Body of pancreas (tissue), 4 donors: Measurements from ENCODE around the gene FAM199X. TPM values are rescaled to one million over a fixed set of nuclear protein-coding genes. Genes with fewer than 3 reads are reported as not detected.
A peak's percentile ranks its signal among the peaks of the same experiment; 100 is the strongest.

ENCODE experiments used
- ATAC-seq: fragments of 150-250 bp; one replicate; pipeline ENCODE4 v1.9.1; 2016
- DNase-seq, 4 donors: peaks; one replicate each; pipeline ENCODE4 v3.0.0-alpha.2; 2019
- H3K27ac ChIP-seq, 4 donors: fragments of 200-600 bp; sonication (generic); 1 replicate in 3 of 4; 2 replicates in 1 of 4; pipeline versions ENCODE4 v1.5.1 to v1.6.1; 2016 to 2019; ENCODE audit warnings: mild to moderate bottlenecking in 1 of 4, mixed read lengths in 1 of 4, moderate library complexity in 1 of 4
- H3K27me3 ChIP-seq, 2 donors: fragments of 200-600 bp; sonication (generic); one replicate each; pipeline ENCODE4 v1.6.0; 2016; ENCODE audit warnings: mild to moderate bottlenecking in 1 of 2
- H3K36me3 ChIP-seq, 2 donors: fragments of 200-600 bp; sonication (generic); replicated peaks in 1 of 2; 2 replicates each; pipeline ENCODE4 v1.5.1; 2016; ENCODE audit warnings: low read depth in 2 of 2; ENCODE audit not compliant: insufficient read depth in 1 of 2
- H3K4me1 ChIP-seq: fragments of 200-600 bp; sonication (generic); one replicate; pipeline ENCODE4 v1.6.0; 2016
- H3K4me3 ChIP-seq, 2 donors: fragments of 200-600 bp; sonication (generic); 1 replicate in 1 of 2; 2 replicates in 1 of 2; pipeline ENCODE4 v1.5.1; 2016 to 2019
- H3K9me3 ChIP-seq, 3 donors: fragments of 200-600 bp; sonication (generic); 1 replicate in 2 of 3; 2 replicates in 1 of 3; pipeline ENCODE4 v1.5.1; 2016
- POLR2A ChIP-seq, 3 donors: fragments of 450-650 bp; IDR thresholded peaks; one replicate each; pipeline ENCODE4 v1.6.1; 2016; ENCODE audit warnings: antibody characterized with exemption in 3 of 3, mild to moderate bottlenecking in 2 of 3
- WGBS, 2 donors: methylation state at CpG; one replicate each; pipeline ENCODE4 v1.1.5; 2017; 5-methylcytosine and 5-hydroxymethylcytosine counted together
- intact Hi-C: fragments of 100-400 bp; cut with DNase I; formaldehyde crosslinking; loops from one replicate; pipeline ENCODE4 v1.15.1; 2023
- total RNA-seq, 2 donors: library from RNA; depleted of rRNA; stranded (reverse); fragments of >200 nt; gene quantifications; one replicate each; pipeline ENCODE4 v1.1.0, GENCODE V29; 2016
- TF ChIP-seq, protein P1 (sequence below), 7 experiments: fragments of 450-650 bp in 4 of 7; fragments of 200-600 bp in 3 of 7; sonication (generic) in 3 of 7; IDR thresholded peaks; one replicate each; pipeline ENCODE4 v1.5.1; 2016 to 2019; ENCODE audit warnings: antibody characterized with exemption in 7 of 7

Gene FAM199X
- total RNA-seq, 2 donors from 2014 or later, result 13.5 to 18.7 TPM

DNA sequence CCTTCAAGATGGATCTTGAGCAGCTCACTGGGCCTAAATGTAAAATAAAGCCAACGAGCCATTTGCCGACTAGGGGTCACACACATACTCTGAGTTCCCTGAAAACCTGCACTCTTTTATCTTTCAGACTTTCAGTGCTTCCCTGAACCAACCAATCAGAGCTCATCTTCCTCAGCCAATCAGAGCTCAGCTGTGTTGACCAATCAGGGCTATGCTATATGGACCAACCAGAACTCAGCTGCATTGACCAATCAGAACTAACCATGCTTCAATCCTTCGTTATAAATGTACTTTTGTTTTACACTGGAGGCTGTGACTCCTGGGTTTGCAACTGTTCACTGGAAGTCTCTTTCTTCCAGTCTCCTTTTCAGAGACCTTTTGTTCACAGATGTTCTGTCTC is 28.8 kb upstream of the FAM199X start:
- intact Hi-C loops, result no loop called here
- Histone ChIP-seq H3K9me3 (no peaks in the 10 kb centered on the region), H3K27me3 (no peaks in the 10 kb centered on the region), H3K27ac (no peak overlapping the region), H3K36me3 (no peaks in the 10 kb centered on the region), H3K4me3 (no peak overlapping the region), H3K4me1 (peaks cover 16% of the 10 kb centered on the region)
- ATAC-seq (no peak), DNase-seq (no peak)
- WGBS, 2 donors, result 29 to 72% methylated on average over 1 to 3 of the region's 3 CpGs
- TF ChIP-seq, protein P1, sequence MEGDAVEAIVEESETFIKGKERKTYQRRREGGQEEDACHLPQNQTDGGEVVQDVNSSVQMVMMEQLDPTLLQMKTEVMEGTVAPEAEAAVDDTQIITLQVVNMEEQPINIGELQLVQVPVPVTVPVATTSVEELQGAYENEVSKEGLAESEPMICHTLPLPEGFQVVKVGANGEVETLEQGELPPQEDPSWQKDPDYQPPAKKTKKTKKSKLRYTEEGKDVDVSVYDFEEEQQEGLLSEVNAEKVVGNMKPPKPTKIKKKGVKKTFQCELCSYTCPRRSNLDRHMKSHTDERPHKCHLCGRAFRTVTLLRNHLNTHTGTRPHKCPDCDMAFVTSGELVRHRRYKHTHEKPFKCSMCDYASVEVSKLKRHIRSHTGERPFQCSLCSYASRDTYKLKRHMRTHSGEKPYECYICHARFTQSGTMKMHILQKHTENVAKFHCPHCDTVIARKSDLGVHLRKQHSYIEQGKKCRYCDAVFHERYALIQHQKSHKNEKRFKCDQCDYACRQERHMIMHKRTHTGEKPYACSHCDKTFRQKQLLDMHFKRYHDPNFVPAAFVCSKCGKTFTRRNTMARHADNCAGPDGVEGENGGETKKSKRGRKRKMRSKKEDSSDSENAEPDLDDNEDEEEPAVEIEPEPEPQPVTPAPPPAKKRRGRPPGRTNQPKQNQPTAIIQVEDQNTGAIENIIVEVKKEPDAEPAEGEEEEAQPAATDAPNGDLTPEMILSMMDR (IDR thresholded peaks at IDR 0.05), result no peak
- TF ChIP-seq POLR2A (IDR thresholded peaks at IDR 0.05), result no peak

DNA sequence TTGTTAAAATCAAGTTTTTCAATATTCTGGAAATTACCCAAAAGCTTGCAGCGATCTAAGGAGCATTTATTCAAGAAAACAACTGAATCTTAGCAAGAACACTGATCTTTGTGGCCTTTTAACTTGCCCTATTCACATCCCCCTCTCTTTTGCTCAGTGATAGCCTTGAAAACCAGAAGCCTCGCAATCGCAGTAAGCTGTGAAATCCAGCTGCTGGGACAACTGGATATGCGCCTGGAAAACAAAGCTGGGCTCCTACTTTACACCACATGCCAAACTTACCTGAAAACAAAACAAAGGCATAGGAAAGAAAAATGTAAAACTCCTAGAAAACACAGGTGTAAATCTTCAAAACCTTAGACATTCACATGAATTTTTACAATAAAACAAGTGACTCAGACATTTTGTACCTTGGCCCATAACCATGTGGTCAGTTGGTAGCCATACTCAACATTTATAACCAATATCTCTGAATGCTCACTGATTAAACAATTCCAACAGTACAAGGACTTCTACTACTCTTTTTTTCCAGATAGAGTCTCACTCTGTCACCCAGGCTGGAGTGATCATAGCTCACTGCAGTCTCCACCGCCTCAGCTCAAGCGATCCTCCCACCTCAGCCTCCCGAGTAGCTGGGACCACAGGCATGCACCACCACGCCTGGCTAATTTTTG is 25.0 kb upstream of the FAM199X start:
- intact Hi-C loops, result no loop called here
- TF ChIP-seq, protein P1 (IDR thresholded peaks at IDR 0.05), result no peak
- TF ChIP-seq POLR2A (IDR thresholded peaks at IDR 0.05), result no peak
- H3K27ac ChIP-seq, result peak overlapping the region; percentile 40 to 60 (median 51)
- ATAC-seq (peak; percentile 71), DNase-seq (peak in 2 of 4 donors; percentile 20 to 29)
- 50 to 59% methylated on average over 8 of the region's 8 CpGs for WGBS, 2 donors
- H3K36me3 ChIP-seq, result no peaks in the 10 kb centered on the region
- H3K9me3 ChIP-seq, result no peaks in the 10 kb centered on the region
- peaks cover 10% of the 10 kb centered on the region for H3K4me1 ChIP-seq
- no peak overlapping the region for H3K4me3 ChIP-seq
- no peaks in the 10 kb centered on the region for H3K27me3 ChIP-seq

DNA sequence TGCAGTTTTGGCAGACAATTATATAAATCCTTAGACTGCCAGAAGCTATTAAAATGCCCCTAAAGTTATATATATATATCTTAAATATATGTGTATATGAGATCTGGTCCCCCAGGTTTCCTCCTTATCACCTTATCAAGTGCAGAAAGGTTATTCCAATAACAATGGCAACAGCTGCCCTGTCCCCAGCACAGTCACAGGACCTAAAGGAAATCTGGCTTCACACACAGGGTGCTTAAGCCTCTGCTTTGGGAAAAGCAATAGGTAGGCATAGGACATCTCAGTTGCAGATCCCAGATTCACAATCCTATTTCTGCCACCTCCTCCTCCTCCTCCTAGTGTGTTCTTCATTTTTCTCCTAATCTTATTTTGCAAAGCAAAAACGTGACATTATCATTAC is 15.2 kb upstream of the FAM199X start:
- peak in 1 of 4 donors; percentile 20 for DNase-seq
- Histone ChIP-seq H3K4me1 (peaks cover 24% of the 10 kb centered on the region), H3K36me3 (no peaks in the 10 kb centered on the region), H3K4me3 (no peak overlapping the region), H3K27ac (peak overlapping the region in 1 of 4 donors; percentile 50), H3K27me3 (no peaks in the 10 kb centered on the region), H3K9me3 (no peaks in the 10 kb centered on the region)
- no peak for ATAC-seq
- intact Hi-C loops, result no loop called here
- 28 to 33% methylated on average over 1 of the region's 1 CpG for WGBS, 2 donors
- no peak for TF ChIP-seq POLR2A (IDR thresholded peaks at IDR 0.05)
- TF ChIP-seq, protein P1 (IDR thresholded peaks at IDR 0.05), result no peak

DNA sequence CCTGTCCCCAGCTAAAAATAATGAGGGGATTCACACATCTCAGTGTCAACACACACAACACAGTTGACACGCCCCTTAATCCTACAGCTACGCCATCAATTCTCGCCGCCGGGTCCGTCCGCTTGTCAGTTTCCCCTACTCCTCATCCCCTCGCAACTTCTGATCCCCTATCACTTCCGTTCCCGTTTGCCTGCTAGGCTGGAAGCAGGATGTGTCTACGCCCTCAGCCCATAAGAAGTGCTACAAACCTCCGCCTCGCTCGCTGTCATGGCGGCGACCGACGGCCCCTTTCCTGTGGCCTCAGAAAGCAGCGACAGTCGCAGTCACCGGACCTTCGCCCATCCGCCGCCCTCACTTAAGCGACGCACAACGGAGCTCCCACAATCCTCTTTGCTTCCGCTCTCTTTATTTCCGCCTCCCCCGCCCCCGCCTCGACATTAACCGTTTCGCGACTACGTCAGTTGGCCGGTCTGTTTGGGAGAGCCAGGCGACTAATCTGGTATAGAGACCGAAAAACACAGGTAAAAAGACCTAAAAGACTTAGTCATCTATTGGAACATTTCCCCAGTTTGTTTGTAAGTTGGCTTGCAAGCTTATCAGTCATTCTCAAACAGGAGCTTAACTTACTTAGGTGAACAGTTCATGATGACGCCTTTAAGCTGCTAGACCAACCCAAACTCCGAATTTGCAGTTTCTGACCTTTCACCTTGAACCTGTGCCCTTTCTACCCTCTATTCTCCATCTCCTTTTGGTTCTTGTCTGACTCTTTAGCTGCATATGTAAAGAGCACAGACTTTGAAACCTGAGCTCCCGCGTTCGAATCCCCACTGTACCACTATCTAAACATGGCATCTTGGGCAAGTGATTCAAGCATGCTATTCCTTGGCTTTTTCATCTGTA is 9.4 kb upstream of the FAM199X start, which contains the start of gene SLC25A53:
Gene SLC25A53, minus strand, starts transcription at position 380 of the 900 bp plus-strand sequence. CDS start 51,752 bp downstream, outside the sequence.
- DNase-seq, result peak; percentile 75 to 82 (median 78)
- TF ChIP-seq, protein P1 (IDR thresholded peaks at IDR 0.05), result peak in 1 of 7 experiments; percentile 21
- peak; percentile 34 to 78 (median 75) for TF ChIP-seq POLR2A (IDR thresholded peaks at IDR 0.05)

More for the DNA sequence above, 9.4 kb upstream of the FAM199X start, which contains the start of gene SLC25A53:
- H3K27ac ChIP-seq, result peak within 1 kb of the TSS; percentile 59 to 91 (median 82)
- no peaks in the 10 kb centered on the region for H3K27me3 ChIP-seq
- peaks cover 10% of the 10 kb centered on the region for H3K4me1 ChIP-seq
- peak; percentile 98 for ATAC-seq
- 0% methylated on average over 30 to 44 of the region's 44 CpGs for WGBS, 2 donors
- no peaks in the 10 kb centered on the region for H3K36me3 ChIP-seq
- H3K9me3 ChIP-seq, result no peaks in the 10 kb centered on the region
- H3K4me3 ChIP-seq, result peak within 1 kb of the TSS; percentile 9 to 39
- intact Hi-C loops, result no loop called here
